ENCODE results near the gene PDF. TPM values are rescaled to one million over a fixed set of nuclear protein-coding genes. Genes with fewer than 3 reads are reported as not detected.

Gene PDF
- total and polyA plus RNA-seq, 2 donors from 2014 or later: 22.4 to 30.8 TPM

- Histone ChIP-seq H3K4me1 (ENCODE audit: control insufficient read depth in 2 of 3, insufficient read depth in 2 of 3, low read depth in 1 of 3, low read length in 3 of 3) (peaks cover 0 to 18% (median 14%) of the 10 kb centered on the region in 3 donors), H3K4me3 (ENCODE audit: low read length in 3 of 3) (no peak overlapping the region), H3K9me3 (ENCODE audit: control insufficient read depth in 2 of 3, insufficient read depth in 1 of 3, low read length in 3 of 3) (no peaks in the 10 kb centered on the region), H3K27ac (ENCODE audit: low read depth in 2 of 2, low read length in 2 of 2) (no peak overlapping the region), H3K36me3 (ENCODE audit: control insufficient read depth in 2 of 3, insufficient read depth in 3 of 3, low read length in 3 of 3) (peaks cover 7 to 67% (median 59%) of the 10 kb centered on the region in 3 donors), H3K27me3 (ENCODE audit: control insufficient read depth, insufficient read depth, low read length) (no peaks in the 10 kb centered on the region), H3K9ac (ENCODE audit: low read length in 3 of 3) (no peak overlapping the region)
- FAIRE-seq (no peak), DNase-seq (no peak)
- intact Hi-C loops (cut with DNase I): no loop called here
- TF ChIP-seq CTCF (IDR thresholded peaks at IDR 0.05; ENCODE audit: borderline replicate concordance, extremely low read depth, insufficient read depth): no peak
Measured at GRCh38 chr16:69319826-69320739, 10.3 kb downstream of the PDF start.

- no peak overlapping the region for H3K27ac ChIP-seq (ENCODE audit: low read depth in 2 of 2, low read length in 2 of 2)
- no peaks in the 10 kb centered on the region for H3K9me3 ChIP-seq (ENCODE audit: control insufficient read depth in 2 of 3, insufficient read depth in 1 of 3, low read length in 3 of 3)
- no peak for DNase-seq
- no peak overlapping the region for H3K4me3 ChIP-seq (ENCODE audit: low read length in 3 of 3)
- H3K27me3 ChIP-seq (ENCODE audit: control insufficient read depth, insufficient read depth, low read length): no peaks in the 10 kb centered on the region
- no peak for FAIRE-seq
- H3K4me1 ChIP-seq (ENCODE audit: control insufficient read depth in 2 of 3, insufficient read depth in 2 of 3, low read depth in 1 of 3, low read length in 3 of 3): peaks cover 0 to 12% (median 10%) of the 10 kb centered on the region in 3 donors
- H3K36me3 ChIP-seq (ENCODE audit: control insufficient read depth in 2 of 3, insufficient read depth in 3 of 3, low read length in 3 of 3): peaks cover 7 to 61% (median 53%) of the 10 kb centered on the region in 3 donors
- TF ChIP-seq CTCF (IDR thresholded peaks at IDR 0.05; ENCODE audit: borderline replicate concordance, extremely low read depth, insufficient read depth): no peak
- H3K9ac ChIP-seq (ENCODE audit: low read length in 3 of 3): no peak overlapping the region
- intact Hi-C loops (cut with DNase I): no loop called here
Measured at GRCh38 chr16:69319381-69319780, 11.0 kb downstream of the PDF start.

GRCh38 chr16:69318911-69319289, 11.5 kb downstream of the PDF start:
- TF ChIP-seq CTCF (IDR thresholded peaks at IDR 0.05; ENCODE audit: borderline replicate concordance, extremely low read depth, insufficient read depth): no peak
- DNase-seq (no peak), FAIRE-seq (no peak)
- Histone ChIP-seq H3K36me3 (ENCODE audit: control insufficient read depth in 2 of 3, insufficient read depth in 3 of 3, low read length in 3 of 3) (peaks cover 7 to 61% (median 51%) of the 10 kb centered on the region in 3 donors), H3K9ac (ENCODE audit: low read length in 3 of 3) (no peak overlapping the region), H3K27me3 (ENCODE audit: control insufficient read depth, insufficient read depth, low read length) (no peaks in the 10 kb centered on the region), H3K4me3 (ENCODE audit: low read length in 3 of 3) (no peak overlapping the region), H3K27ac (ENCODE audit: low read depth in 2 of 2, low read length in 2 of 2) (peak overlapping the region in 1 of 2 donors; percentile 14), H3K9me3 (ENCODE audit: control insufficient read depth in 2 of 3, insufficient read depth in 1 of 3, low read length in 3 of 3) (no peaks in the 10 kb centered on the region), H3K4me1 (ENCODE audit: control insufficient read depth in 2 of 3, insufficient read depth in 2 of 3, low read depth in 1 of 3, low read length in 3 of 3) (peaks cover 0 to 7% (median 6%) of the 10 kb centered on the region in 3 donors)
- intact Hi-C loops (cut with DNase I): no loop called here
